ENCODE data around the gene RPL18.

GRCh38 chr19:48641850-48642249 is 22.9 kb upstream of the RPL18 start:
- TF ChIP-seq CTCF (IDR thresholded peaks at IDR 0.05) (no peak), POLR2A (IDR thresholded peaks at IDR 0.05) (no peak)

All from lower leg skin (tissue), 3 donors.